HepG2 (cell line): ENCODE measurements around the gene OSGIN1.

Experiments used
- CTCF ChIP-seq: sonication (generic); formaldehyde crosslinking; IDR thresholded peaks from 2 replicates; pipeline ENCODE4 v1.5.0; 2020; ENCODE audit warnings: mild to moderate bottlenecking, missing genetic modification reagents, moderate library complexity
- EZH2 ChIP-seq: conservative IDR thresholded peaks from 2 replicates; pipeline ENCODE4 v1.6.1; 2012; ENCODE audit warnings: mild to moderate bottlenecking, low read depth, low read length, moderate library complexity
- JUN ChIP-seq: sonication (generic); formaldehyde crosslinking; IDR thresholded peaks from 2 replicates; pipeline ENCODE4 v1.4.0; 2020; ENCODE audit warnings: mild to moderate bottlenecking, missing genetic modification reagents
- JUNB ChIP-seq: sonication (generic); formaldehyde crosslinking; IDR thresholded peaks from 2 replicates; pipeline ENCODE4 v1.8.0; 2022; ENCODE audit warnings: missing genetic modification reagents, mild to moderate bottlenecking, borderline replicate concordance
- MYC ChIP-seq: sonication (generic); formaldehyde crosslinking; IDR thresholded peaks from 2 replicates; pipeline ENCODE4 v1.9.0; 2021; ENCODE audit warnings: missing genetic modification reagents, borderline replicate concordance
- NBN ChIP-seq: fragments of 450-650 bp; conservative IDR thresholded peaks from 2 replicates; pipeline ENCODE4 v1.6.1; 2017
- SIN3A ChIP-seq: IDR thresholded peaks from 2 replicates; pipeline ENCODE4 v1.6.1; 2011; ENCODE audit warnings: low read depth, mild to moderate bottlenecking, control low read depth, low read length, borderline replicate concordance
- U2AF2 ChIP-seq: fragments of 200-400 bp; formaldehyde crosslinking; IDR thresholded peaks from 2 replicates; pipeline ENCODE4 v1.6.1; 2017; ENCODE audit warnings: low read depth, mild to moderate bottlenecking, low read length
- TF ChIP-seq, protein P1 (sequence below): sonication (generic); IDR thresholded peaks from 2 replicates; pipeline ENCODE4 v1.6.1; 2016; ENCODE audit warnings: low read depth, borderline replicate concordance

GRCh38 chr16:84009282-84009681, 56.2 kb downstream of the OSGIN1 start:
- TF ChIP-seq JUNB (CRISPR knock-in tag) (no peak), EZH2 (no peak), SIN3A (no peak), U2AF2 (no peak), NBN (no peak), MYC (CRISPR knock-in tag) (no peak), JUN (CRISPR knock-in tag) (no peak), CTCF (CRISPR knock-in tag) (no peak)
- TF ChIP-seq, protein P1, sequence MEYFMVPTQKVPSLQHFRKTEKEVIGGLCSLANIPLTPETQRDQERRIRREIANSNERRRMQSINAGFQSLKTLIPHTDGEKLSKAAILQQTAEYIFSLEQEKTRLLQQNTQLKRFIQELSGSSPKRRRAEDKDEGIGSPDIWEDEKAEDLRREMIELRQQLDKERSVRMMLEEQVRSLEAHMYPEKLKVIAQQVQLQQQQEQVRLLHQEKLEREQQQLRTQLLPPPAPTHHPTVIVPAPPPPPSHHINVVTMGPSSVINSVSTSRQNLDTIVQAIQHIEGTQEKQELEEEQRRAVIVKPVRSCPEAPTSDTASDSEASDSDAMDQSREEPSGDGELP = no peak
